NCI-H2196 treated with DMSO at 0.1 percent for 48 hours (cell line): Measurements from ENCODE around the gene CD58.

Source experiments
- DNase-seq: peaks from one replicate; lab custom pipeline; 2025; ENCODE audit not compliant: unreplicated experiment; lab: John Stamatoyannopoulos, UW

CD58 gene

GRCh38 chr1:116474921-116475849 is 95.6 kb downstream of the CD58 start:
- no peak for DNase-seq

DNA sequence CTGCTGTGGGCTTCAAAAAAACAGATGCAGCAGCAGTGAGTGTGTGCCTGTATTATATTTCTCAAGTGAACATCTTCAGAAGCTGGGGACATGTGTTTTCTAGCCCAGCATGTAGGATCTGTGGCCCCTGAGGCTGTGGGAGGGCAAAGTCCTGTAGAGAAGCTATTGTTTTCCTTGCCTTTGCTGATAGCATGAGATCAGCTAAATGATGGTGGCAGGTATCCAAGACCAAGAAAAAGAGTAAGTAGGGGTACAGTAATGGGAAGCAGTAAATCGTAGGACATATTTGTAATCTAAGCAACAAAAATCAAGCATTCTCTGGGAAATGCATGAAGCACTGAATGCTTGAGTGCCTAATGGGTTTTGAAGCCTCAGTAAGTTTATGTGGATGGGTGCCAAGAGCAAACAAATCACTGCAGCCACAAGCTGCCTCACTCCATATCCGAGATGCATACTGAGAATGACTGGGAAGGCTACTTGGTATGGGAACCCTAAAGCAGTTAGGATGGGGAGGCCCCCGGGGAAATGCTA is 98.3 kb downstream of the CD58 start:
- DNase-seq: no peak

- DNase-seq: no peak
These were observed 99.6 kb downstream of the CD58 start for GRCh38 chr1:116471241-116471640.

- no peak for DNase-seq
These were observed 100.2 kb downstream of the CD58 start for GRCh38 chr1:116470671-116471070.

GRCh38 chr1:116466810-116467557 is 103.8 kb downstream of the CD58 start:
- no peak for DNase-seq

DNA sequence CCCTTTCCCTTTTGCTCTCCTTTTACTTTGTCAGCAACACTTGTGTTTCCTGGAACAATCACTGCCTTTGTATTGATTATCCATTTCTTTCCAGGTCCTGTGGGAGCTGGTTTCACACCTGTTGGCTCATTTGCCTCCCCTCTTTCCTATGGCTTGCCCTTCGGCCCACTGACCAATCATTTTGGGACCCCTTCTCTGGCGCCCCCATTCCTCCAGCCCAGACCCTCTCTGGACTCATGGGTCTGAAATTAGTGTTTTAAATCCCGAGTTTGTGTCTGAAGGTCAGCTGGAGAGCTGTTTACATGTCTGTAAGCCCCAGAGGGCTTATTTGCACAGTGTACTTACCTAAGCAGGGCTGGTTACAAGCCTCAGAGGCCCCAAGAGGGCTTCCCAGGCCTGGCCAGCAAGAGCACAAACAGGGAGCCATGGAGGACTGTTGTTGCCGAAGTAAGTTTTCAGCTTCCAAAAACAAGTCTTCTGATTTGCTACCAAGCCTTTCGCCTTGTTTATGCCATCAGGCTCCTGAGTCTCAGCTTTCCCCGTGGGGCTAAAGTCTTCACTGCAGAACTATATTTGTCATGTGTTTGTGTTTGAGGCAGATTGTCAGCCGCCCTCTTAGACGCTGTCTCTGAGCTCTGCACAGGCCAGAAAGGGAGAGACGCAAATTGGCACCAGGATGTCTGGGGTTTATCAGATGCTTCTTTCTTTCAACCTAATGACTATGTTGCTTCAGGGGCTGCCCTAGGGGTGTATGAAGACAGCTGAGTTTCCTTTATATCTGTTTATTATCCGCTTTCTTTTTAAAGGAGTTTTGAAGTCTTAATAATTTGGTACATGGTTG is 104.8 kb downstream of the CD58 start:
- DNase-seq: no peak

DNA sequence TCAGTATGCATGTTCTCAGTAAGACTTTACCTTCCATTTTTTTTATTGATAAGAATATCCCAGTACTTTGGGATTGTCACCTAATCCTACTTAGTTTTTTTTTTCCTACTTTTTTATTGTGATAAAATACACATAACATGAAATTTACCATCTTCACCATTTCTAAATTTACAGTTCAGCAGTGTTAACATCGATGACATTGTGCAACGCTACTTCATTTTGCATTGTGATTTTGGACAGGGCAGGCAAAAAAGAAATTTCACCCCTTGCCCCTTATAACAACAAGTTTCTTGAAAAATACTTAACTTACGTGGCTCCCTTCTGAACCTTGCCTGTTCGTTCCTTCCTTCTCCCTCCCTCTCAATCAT is 105.4 kb downstream of the CD58 start:
- no peak for DNase-seq
